H1 (cell line): ENCODE measurements around the gene RPIA. TPM values are rescaled to one million over a fixed set of nuclear protein-coding genes. Genes with fewer than 3 reads are reported as not detected.

ENCODE experiments used
- CTCF ChIA-PET: fragments of 300-600 bp; sonication (Branson Sonifier 250); formaldehyde crosslinking; loops from one replicate; lab custom pipeline; 2021; ENCODE audit not compliant: partially characterized antibody; lab: Charles Lee
- POLR2A ChIA-PET: fragments of 300-600 bp; sonication (Branson Sonifier 250); formaldehyde crosslinking; loops from one replicate; lab custom pipeline; 2021; ENCODE audit warnings: inconsistent platforms; ENCODE audit not compliant: partially characterized antibody; lab: Charles Lee
- DNase-seq, 2 experiments: peaks; one replicate each; pipeline versions ENCODE4 v3.0.0 to v3.0.0-alpha.2; 2010 to 2022; ENCODE audit warnings: low spot score in 2 of 2, low read depth in 1 of 2, mixed read lengths in 1 of 2
- FAIRE-seq: peaks from 2 replicates; lab custom pipeline; 2011; peaks lifted over from hg19 to GRCh38; lab: Jason Lieb, UNC
- H2AFZ ChIP-seq: 2 replicates; pipeline ENCODE4 v1.8.1; 2012; ENCODE audit warnings: low read length, inconsistent platforms
- H2AK5ac ChIP-seq: 2 replicates; pipeline ENCODE4 v1.6.1; 2013; ENCODE audit warnings: low read depth, low read length
- H2BK120ac ChIP-seq: replicated peaks from 2 replicates; pipeline ENCODE3; 2013; ENCODE audit warnings: low read depth, low read length, inconsistent platforms
- H2BK12ac ChIP-seq: 2 replicates; pipeline ENCODE4 v1.6.1; 2013; ENCODE audit warnings: low read depth, low read length
- H2BK15ac ChIP-seq: 2 replicates; pipeline ENCODE4 v1.6.1; 2013; ENCODE audit warnings: low read length
- H2BK20ac ChIP-seq: 2 replicates; pipeline ENCODE4 v1.6.1; 2013; ENCODE audit warnings: low read length
- H2BK5ac ChIP-seq: 2 replicates; pipeline ENCODE4 v1.6.1; 2013; ENCODE audit warnings: low read depth, low read length
- H3K14ac ChIP-seq: 2 replicates; pipeline ENCODE4 v1.6.1; 2013; ENCODE audit warnings: inconsistent platforms; ENCODE audit not compliant: insufficient read length
- H3K18ac ChIP-seq: 2 replicates; pipeline ENCODE4 v1.6.1; 2013; ENCODE audit warnings: low read length; ENCODE audit errors: extremely low read depth
- H3K23ac ChIP-seq: 2 replicates; pipeline ENCODE4 v1.6.1; 2013; ENCODE audit warnings: inconsistent platforms; ENCODE audit not compliant: insufficient read length
- H3K23me2 ChIP-seq: 2 replicates; pipeline ENCODE4 v1.6.1; 2013; ENCODE audit warnings: low read depth, low read length
- H3K27ac ChIP-seq: 2 replicates; pipeline ENCODE4 v1.6.1; 2011; ENCODE audit warnings: low read depth, low read length, inconsistent platforms
- H3K27me3 ChIP-seq, 4 experiments: replicated peaks in 1 of 4; 1 replicate in 1 of 4; 2 replicates in 3 of 4; pipeline versions ENCODE4 v1.6.1 to v1.8.1; 2011 to 2013; ENCODE audit warnings: low read length in 3 of 4, mild to moderate bottlenecking in 3 of 4, inconsistent platforms in 2 of 4, mixed read lengths in 2 of 4, moderate library complexity in 1 of 4; ENCODE audit not compliant: control insufficient read depth in 3 of 4, insufficient read depth in 3 of 4; ENCODE audit errors: extremely low read depth in 1 of 4
- H3K36me3 ChIP-seq, 4 experiments: 2 replicates each; pipeline versions ENCODE4 v1.6.1 to v1.8.1; 2011 to 2013; ENCODE audit warnings: mild to moderate bottlenecking in 4 of 4, low read length in 3 of 4, moderate library complexity in 2 of 4, control low read depth in 1 of 4, inconsistent platforms in 1 of 4; ENCODE audit not compliant: insufficient read depth in 4 of 4, control insufficient read depth in 2 of 4
- H3K4ac ChIP-seq: replicated peaks from 2 replicates; pipeline ENCODE3; 2013; ENCODE audit warnings: low read length, low read depth, mixed read lengths, inconsistent platforms; ENCODE audit not compliant: insufficient read length
- H3K4me1 ChIP-seq, 4 experiments: replicated peaks in 1 of 4; 1 replicate in 1 of 4; 2 replicates in 3 of 4; pipeline versions ENCODE4 v1.6.1 to v1.8.1; 2011 to 2013; ENCODE audit warnings: low read length in 3 of 4, inconsistent platforms in 2 of 4, mixed read lengths in 1 of 4; ENCODE audit not compliant: insufficient read depth in 4 of 4, control insufficient read depth in 3 of 4
- H3K4me2 ChIP-seq, 2 experiments: 2 replicates each; pipeline versions ENCODE4 v1.6.1 to v1.8.1; 2011 to 2013; ENCODE audit warnings: low read depth in 2 of 2, low read length in 2 of 2, control low read depth in 1 of 2, inconsistent platforms in 1 of 2, mild to moderate bottlenecking in 1 of 2; ENCODE audit not compliant: insufficient read depth in 1 of 2
- H3K4me3 ChIP-seq, 4 experiments: fragments of 200-600, 300-600 bp in 1 of 4; sonication (generic), shearing (Covaris generic), sonication (Bioruptor Twin) in 1 of 4; 2 replicates each; pipeline versions ENCODE4 v1.5.1 to v1.8.1; 2011 to 2016; ENCODE audit warnings: low read length in 4 of 4, low read depth in 3 of 4, control low read depth in 2 of 4, inconsistent platforms in 2 of 4, mild to moderate bottlenecking in 2 of 4, mixed read lengths in 1 of 4, moderate library complexity in 1 of 4; ENCODE audit not compliant: insufficient read depth in 2 of 4; ENCODE audit errors: extremely low read depth in 1 of 4
- H3K56ac ChIP-seq: replicated peaks from 2 replicates; pipeline ENCODE3; 2013; ENCODE audit warnings: low read depth, mild to moderate bottlenecking, mixed read lengths, low read length, inconsistent platforms; ENCODE audit not compliant: insufficient read length
- H3K79me1 ChIP-seq: 2 replicates; pipeline ENCODE4 v1.6.1; 2013; ENCODE audit warnings: low read depth, low read length, control low read depth
- H3K79me2 ChIP-seq, 2 experiments: 2 replicates each; pipeline versions ENCODE4 v1.6.1 to v1.8.1; 2012 to 2013; ENCODE audit warnings: low read length in 2 of 2, mild to moderate bottlenecking in 2 of 2, inconsistent platforms in 1 of 2; ENCODE audit not compliant: insufficient read depth in 2 of 2, control insufficient read depth in 1 of 2
- H3K9ac ChIP-seq, 4 experiments: replicated peaks in 1 of 4; 1 replicate in 1 of 4; 2 replicates in 3 of 4; pipeline versions ENCODE4 v1.6.1 to v1.8.1; 2011 to 2013; ENCODE audit warnings: low read depth in 3 of 4, low read length in 3 of 4, control low read depth in 2 of 4, mild to moderate bottlenecking in 2 of 4, moderate library complexity in 2 of 4, inconsistent platforms in 1 of 4; ENCODE audit errors: extremely low read depth in 1 of 4
- H3K9me3 ChIP-seq, 2 experiments: 2 replicates each; pipeline versions ENCODE4 v1.6.1 to v1.8.1; 2012 to 2013; ENCODE audit warnings: mild to moderate bottlenecking in 2 of 2, moderate library complexity in 2 of 2, control low read depth in 1 of 2, inconsistent platforms in 1 of 2, low read depth in 1 of 2, low read length in 1 of 2, mixed read lengths in 1 of 2; ENCODE audit not compliant: insufficient read depth in 2 of 2
- H4K20me1 ChIP-seq, 2 experiments: replicated peaks in 1 of 2; 2 replicates each; pipeline versions ENCODE3 to v1.8.1; 2011 to 2013; ENCODE audit warnings: inconsistent platforms in 2 of 2, low read length in 2 of 2, mild to moderate bottlenecking in 1 of 2; ENCODE audit not compliant: insufficient read depth in 2 of 2, control insufficient read depth in 1 of 2
- H4K5ac ChIP-seq: 2 replicates; pipeline ENCODE4 v1.6.1; 2013; ENCODE audit warnings: low read length, low read depth, mixed read lengths, inconsistent platforms; ENCODE audit not compliant: insufficient read length
- H4K8ac ChIP-seq: 2 replicates; pipeline ENCODE4 v1.8.0; 2013; ENCODE audit warnings: mild to moderate bottlenecking, moderate library complexity, low read length, inconsistent platforms; ENCODE audit not compliant: insufficient read depth; ENCODE audit errors: extremely low read depth
- H4K91ac ChIP-seq: replicated peaks from 2 replicates; pipeline ENCODE3; 2013; ENCODE audit warnings: low read length, mixed read lengths, inconsistent platforms; ENCODE audit not compliant: insufficient read length
- ATF3 ChIP-seq: IDR thresholded peaks from 2 replicates; pipeline ENCODE4 v1.6.1; 2011; ENCODE audit warnings: low read depth, mild to moderate bottlenecking, low read length; ENCODE audit not compliant: insufficient read depth
- CHD1 ChIP-seq: IDR thresholded peaks from 2 replicates; pipeline ENCODE4 v1.6.1; 2012; ENCODE audit warnings: low read depth, low read length, improper control_type of control experiment
- CHD2 ChIP-seq: IDR thresholded peaks from 2 replicates; pipeline ENCODE4 v1.6.1; 2012; ENCODE audit warnings: low read length, improper control_type of control experiment
- WGBS, 2 experiments: shearing (Covaris generic) in 1 of 2; methylation state at CpG; one replicate each; pipeline versions ENCODE4 v1.1.6 to v1.1.7; 2013 to 2015; ENCODE audit warnings: low lambda C conversion rate in 2 of 2, mixed read lengths in 2 of 2, inconsistent platforms in 1 of 2, low coverage in 1 of 2, missing lambda C conversion rate in 1 of 2; ENCODE audit not compliant: insufficient replicate concordance in 2 of 2, insufficient coverage in 1 of 2, insufficient read length in 1 of 2; ENCODE audit errors: extremely low coverage in 1 of 2, missing lambda C conversion rate in 1 of 2; 5-methylcytosine and 5-hydroxymethylcytosine counted together
- polyA plus RNA-seq, 7 experiments: library from polyadenylated mRNA; depleted of rRNA in 3 of 7; stranded (reverse) in 5 of 7; unstranded in 2 of 7; fragments of >200 nt in 5 of 7; fragments of 200-250 nt in 2 of 7; gene quantifications; 1 replicate in 5 of 7; 2 replicates in 1 of 7; 4 replicates in 1 of 7; pipeline versions ENCODE4 v1.2.1 to v1.2.3, GENCODE V29; 2011 to 2013; ENCODE audit warnings: missing spikeins in 2 of 7, mixed read lengths in 2 of 7
- total RNA-seq: library from RNA; stranded (reverse); fragmentation: NEBNext Ultra II Directional; extraction: Animal tissue kit (Norgen Biotek cat#: 25700); gene quantifications from 2 replicates; pipeline ENCODE4 v1.2.1, GENCODE V29; 2021

Gene RPIA
- total and polyA plus RNA-seq, 2 of the 8 experiments (the other 6 are each of a cell fraction or from before 2014, with no cell fraction given), result 13.1 to 24.0 TPM

- H4K8ac ChIP-seq, result no peak overlapping the region
- H3K23me2 ChIP-seq, result no peaks in the 10 kb centered on the region
- no peak overlapping the region for H3K56ac ChIP-seq
- no peak overlapping the region for H4K5ac ChIP-seq
- no peaks in the 10 kb centered on the region for H3K27me3 ChIP-seq
- FAIRE-seq (no peak), DNase-seq (no peak)
- 0 out of 2 replicates have a peak overlapping the region, but pooled peaks have one; percentile 17 for H2AFZ ChIP-seq
- peaks cover 0 to 15% (median 7%) of the 10 kb centered on the region in 4 experiments; a peak in 5 of 7 replicates for H3K4me1 ChIP-seq
- no peak overlapping the region for H4K91ac ChIP-seq
- no peaks in the 10 kb centered on the region for H3K36me3 ChIP-seq
- peak overlapping the region; percentile 58; the same call in 1 of the 2 replicates for H3K27ac ChIP-seq
- H2BK12ac ChIP-seq, result no peak overlapping the region
- H2BK120ac ChIP-seq, result no peak overlapping the region
- H2BK20ac ChIP-seq, result no peak overlapping the region; the same call in 1 of the 2 replicates
- H3K79me1 ChIP-seq, result no peaks in the 10 kb centered on the region
- no peak overlapping the region for H3K4ac ChIP-seq
- H3K14ac ChIP-seq, result no peak overlapping the region
- no peak overlapping the region for H2BK15ac ChIP-seq
- no peaks in the 10 kb centered on the region for H3K9me3 ChIP-seq
- ChIA-PET CTCF (interaction anchor here (0.6 to 9.7 kb wide), 5 partner anchors 12 to 471 kb away, joined by 3 to 102 read pairs (median 3); no protein-coding TSS in a partner anchor), POLR2A (interaction anchor here (0.6 to 2.5 kb wide), 2 partner anchors 32 to 39 kb away, joined by 3 to 10 read pairs; partner anchors contain the start of gene EIF2AK3)
- peak overlapping the region; percentile 53; the same call in 1 of the 2 replicates for H2BK5ac ChIP-seq
- no peak overlapping the region for H3K9ac ChIP-seq
- H3K4me2 ChIP-seq, result peak overlapping the region; percentile 9 to 39; a peak in 2 of 4 replicates
- no peak overlapping the region for H2AK5ac ChIP-seq
- WGBS, 2 experiments, result 63% methylated on average over 4 of the region's 4 CpGs; no CpG with 5 or more reads in 1 of the 2 experiments
- H3K18ac ChIP-seq, result no peak overlapping the region
- peak overlapping the region in 2 of 4 experiments; percentile 1 to 22; a peak in 1 of 8 replicates for H3K4me3 ChIP-seq
- H3K79me2 ChIP-seq, result no peaks in the 10 kb centered on the region
- no peaks in the 10 kb centered on the region for H4K20me1 ChIP-seq
- no peak overlapping the region for H3K23ac ChIP-seq
- TF ChIP-seq CHD1 (no peak), ATF3 (no peak), CHD2 (no peak)
Observed at GRCh38 chr2:88658881-88659537, 32.5 kb upstream of the RPIA start.
